Stimulated activated CD4-positive, alpha-beta T cell treated with anti-CD3 and anti-CD28 coated beads, Interleukin-1b, Interleukin-23, amount 100 ng/mL, for 24 hours (primary cell): Measurements from ENCODE around the gene TTC39B.

Experiments
- DNase-seq, 4 experiments: peaks; one replicate each; pipeline ENCODE4 v3.0.0-alpha.2; 2020; ENCODE audit warnings: low read depth in 4 of 4, low spot score in 1 of 4

Gene TTC39B

DNA sequence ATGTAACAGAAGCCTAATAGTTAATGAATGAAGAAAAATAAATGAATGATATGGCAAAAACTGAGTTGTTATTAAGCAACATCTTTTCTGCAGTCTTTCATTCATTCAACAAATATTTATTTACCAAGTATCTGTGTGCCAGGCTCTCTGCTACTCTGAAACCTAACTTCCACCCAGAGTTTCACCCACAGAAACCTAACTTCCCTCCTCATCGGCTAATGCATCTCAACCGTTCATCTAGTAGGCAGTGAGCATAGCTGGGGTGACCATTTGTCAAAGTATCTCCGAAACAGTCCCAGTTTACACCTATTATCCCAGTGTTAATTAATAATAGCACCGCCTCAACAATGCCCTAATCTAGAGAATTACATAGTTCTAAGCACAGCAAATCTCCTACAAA lies 1.5 kb downstream of the TTC39B start:
- no peak for DNase-seq

DNA sequence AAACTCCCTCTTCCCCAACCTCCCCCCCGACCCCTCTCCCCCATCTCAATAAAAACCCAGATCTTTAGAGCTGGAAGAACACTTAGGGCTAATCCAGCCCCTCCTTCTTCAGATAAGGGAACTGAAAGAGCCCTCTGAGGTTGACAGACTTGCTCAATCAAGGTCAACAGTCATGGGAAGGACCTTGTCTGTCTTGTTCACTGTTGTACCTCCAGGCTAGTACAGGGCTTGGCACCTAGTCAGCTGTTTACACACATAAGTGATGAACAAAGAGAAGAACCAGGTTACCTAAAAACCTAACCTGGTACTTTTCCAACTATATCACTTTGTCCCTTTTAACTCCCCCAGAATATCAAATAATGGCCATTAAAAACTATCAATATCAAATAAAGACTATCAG lies 2.4 kb downstream of the TTC39B start:
- DNase-seq, result no peak

DNA sequence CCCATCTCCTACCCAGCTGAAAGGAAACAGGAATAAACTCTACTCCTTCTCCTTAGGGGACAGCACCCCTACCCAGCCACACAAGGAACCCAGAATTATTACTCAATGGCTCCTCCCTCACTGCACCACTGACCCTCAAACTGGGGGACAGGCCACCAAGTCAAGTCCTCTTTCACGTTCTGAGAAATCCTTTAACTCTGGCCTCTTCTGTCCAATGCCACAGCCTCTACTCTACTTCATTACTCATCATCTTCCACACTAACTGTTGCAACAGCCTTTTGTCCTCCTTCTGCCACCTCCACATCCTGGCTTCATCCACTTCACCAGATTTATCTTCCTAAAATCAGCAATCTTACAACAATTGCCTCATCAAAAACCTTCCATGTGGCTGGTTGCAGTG lies 6.8 kb downstream of the TTC39B start:
- DNase-seq, result no peak

DNA sequence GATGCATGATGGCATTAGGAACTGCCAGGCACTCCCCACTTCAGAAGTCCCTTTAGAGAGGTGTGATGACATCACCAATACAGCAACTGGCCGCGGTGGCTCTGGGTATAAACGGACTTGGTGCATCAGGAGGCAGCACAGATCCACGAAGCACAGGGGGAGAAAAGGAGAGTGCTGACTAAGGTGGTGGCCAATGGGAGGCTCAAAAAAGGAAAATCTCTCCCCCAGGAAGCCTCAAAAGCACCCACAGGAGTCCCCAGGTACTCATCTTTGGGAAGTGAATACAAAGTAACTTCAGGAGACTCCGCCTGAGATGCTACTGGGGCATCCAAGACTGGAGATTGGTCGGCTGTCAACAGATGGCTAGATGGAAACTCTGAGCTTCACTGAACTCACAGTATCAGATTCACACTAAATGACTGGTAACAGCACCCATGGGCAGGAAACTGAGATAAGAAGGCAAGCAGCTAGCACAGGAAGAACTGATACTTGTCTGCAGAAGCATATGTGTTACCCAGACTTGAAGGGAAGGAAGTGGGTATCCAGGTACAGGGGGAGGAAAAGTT lies 7.6 kb downstream of the TTC39B start:
- DNase-seq, result peak in 1 of 4 experiments; percentile 43

DNA sequence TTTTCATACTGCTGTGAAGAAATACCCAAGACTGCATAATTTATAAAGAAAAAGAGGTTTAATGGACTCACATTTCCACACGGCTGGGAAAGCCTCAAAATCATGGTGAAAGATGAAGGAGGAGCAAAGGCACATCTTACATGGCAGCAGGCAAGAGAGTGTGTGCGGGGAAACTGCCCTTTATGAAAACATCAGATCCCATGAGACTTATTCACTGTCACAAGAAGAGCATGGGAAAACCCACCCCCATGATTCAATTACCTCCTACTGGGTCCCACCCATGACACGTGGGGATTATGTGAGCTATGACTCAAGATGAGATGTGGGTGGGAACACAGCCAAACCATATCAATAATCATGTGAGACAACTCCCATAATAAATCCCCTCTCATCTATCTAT lies 8.7 kb downstream of the TTC39B start:
- DNase-seq, result no peak

DNA sequence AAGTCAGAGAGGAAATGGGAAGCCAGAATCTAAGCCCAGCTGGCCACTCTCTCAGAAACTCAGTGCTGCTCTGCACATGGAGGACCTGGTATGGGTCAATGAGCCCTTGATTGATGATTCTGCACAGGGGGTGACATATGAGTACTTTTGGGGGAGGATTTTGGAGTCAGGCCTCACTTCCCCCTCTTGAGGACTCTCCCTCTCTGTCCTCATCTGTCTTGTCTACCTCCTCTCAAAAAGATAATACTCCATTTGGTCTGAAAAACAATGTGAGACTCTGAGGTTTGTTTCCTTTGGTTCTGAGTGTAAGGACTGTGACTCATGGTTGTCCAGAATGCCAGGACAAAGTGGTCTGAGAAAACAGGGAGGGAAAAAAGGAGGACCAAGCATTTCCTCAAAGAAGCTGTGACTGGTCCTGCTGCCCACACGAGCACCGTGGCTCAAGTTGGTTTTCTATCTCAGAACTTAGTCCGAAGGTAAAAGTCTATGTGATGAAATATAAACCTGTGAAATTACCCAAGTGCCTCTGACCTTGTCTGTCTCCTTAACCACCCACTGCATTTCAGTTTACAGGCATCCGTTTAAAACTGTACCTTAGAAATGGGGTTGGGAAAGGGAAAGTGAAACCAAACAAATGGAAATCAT lies 11.1 kb downstream of the TTC39B start:
- DNase-seq, result no peak

DNA sequence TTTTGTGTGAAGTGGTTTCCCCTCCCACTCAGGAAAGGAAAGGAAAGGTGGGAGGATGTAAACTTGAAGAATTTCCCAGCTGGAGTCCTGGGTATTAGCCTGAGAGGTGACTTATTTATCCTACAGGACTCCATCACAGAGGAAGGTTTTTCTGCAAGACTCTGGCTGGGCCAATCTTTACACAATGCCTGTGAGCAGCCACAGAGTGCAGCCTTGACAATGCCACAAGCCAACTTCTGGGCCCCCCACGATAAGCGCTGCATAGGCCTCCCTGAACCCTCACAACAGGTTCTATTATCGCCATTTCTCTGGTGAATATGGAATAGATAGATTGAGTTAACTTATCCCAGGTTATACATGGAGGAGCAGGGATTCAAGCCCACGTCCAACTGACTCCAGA lies 12.4 kb downstream of the TTC39B start:
- no peak for DNase-seq

DNA sequence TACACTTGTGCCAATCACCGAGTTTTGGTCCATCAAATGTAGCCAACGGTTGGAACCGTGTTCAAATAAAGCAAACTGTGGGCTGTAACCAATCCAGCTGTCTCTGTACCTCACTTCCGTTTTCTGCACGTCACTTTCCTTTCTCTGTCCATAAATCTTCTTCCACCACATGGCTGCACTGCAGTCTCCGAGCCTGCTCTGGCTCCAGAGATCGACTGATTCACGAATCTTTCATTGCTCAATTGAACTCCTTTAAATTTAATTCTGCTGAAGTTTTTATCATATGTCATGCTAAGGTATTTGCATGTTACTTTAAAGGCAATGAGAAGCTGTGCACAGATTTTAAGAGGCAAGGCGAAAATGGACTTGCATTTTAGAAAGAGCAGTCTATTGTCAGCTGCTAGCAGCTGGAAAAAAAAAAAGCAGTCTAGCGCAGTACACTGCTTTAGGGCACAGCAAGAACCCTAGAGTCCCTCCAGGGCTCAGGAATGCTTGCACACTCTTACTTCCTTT lies 13.2 kb downstream of the TTC39B start:
- DNase-seq, result no peak

DNA sequence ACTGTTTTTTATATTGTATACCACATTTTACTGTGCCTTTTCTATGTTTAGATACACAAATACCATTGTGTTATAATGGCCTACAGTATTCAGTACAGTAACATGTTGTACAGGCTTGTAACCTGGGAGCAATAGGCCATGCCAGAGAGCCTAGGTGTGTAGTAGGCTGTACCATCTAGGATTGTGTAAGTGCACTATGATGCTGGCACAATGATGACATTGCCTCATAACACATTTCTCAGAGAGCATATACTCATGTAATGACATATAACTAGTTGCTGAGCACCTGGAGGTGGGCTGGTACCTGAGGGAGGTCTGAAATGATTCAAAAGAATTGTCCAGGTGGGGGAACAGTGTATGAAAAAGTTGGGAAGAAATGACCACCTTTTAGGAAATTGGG lies 13.9 kb downstream of the TTC39B start:
- no peak for DNase-seq

DNA sequence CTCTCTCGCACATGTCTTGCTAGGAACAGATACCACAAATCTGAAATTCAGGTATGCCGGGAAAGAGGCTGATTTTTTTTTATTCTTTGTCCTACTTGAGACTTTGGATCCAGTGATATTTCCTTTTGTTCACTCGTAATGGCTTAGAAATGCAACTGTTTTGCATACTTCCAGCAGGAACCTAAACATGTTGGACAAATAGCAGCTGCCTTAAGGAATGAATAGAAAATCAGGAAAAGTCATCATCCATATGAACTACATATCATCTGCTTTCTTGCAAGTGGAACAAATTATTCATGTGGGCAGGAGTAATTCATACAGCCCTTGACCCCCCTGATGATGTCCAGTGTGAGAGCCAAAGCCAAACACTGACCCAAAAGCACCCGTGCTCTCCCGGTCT lies 17.4 kb downstream of the TTC39B start:
- no peak for DNase-seq

DNA sequence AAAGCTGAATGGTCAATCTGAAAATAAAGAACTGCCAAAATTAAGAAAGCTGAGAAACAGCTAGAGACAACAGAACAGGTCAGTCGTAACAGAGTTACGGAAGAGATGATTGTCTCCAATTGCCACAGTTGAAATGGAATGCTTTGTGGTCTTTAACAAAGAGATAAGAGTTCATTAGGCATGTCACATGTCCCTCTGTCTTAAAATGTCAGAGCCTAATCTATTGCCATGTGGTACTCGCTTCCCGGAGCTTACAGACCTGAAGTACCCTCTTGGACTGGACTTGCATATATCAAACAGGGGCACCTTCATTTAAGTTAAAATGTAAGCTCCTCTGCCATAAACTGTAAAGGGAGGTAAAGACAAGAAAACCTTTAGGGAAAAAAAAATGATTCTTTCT lies 19.7 kb downstream of the TTC39B start:
- DNase-seq, result no peak

DNA sequence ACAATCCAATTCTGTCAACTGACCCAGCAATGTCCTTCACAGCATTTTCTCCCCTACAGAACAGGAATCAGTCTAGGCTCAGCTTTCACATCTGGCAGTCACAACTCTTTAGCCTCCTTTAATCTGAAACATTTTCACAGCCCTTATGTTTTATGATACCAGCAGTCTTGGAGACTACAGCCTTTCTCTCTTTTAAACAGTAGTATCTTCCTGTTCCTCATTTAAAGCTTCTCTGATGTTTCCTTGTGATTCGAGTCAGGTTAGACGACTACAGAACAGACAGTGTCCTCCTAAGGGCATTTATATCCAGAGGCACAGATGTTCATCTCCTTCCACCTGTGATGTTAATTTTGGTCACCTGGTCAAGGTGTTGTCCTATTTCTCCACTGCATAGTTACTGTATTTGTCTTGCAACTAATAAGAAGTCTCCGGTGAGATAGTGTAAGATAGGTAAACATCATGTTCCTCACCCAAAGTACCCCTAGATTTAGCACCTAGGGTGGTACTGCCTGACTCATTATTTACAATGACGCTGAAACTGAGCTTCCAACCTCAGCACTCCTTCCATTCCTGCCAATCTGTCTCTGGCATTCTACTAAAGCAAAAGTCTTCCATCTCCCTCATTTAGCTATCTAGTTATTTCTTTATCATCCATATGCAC lies 20.7 kb downstream of the TTC39B start:
- DNase-seq, result no peak

DNA sequence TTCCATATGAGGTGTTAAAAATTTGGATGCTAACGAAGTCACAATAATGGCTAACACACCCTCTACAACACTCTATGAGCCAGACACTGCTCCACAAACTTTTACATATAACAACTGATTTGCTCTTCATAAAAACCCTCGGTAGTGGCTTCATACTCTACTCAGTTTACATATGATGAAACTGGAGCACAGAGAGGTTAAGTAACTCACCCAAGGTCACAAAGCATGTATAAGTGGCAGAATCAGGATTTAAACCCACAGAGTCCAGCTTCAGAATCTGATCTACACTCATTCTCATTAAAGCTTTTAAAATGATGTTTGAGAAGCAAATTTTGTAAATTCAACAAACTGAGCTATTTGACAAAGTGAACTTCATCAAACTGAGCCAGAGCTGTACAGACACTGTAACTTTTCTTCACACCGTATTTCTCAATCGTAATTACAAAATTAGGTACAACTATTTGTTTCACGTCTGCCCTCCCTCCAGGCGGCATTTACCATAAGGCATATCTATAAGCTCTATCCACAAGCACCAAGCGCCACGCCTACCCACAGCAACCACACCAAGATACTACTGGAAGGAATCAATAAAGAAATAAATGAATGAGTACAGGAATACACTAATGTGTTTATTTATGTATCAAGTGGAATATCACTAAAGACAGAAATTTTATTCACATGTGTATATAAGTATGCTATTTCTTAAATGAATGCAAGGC lies 24.3 kb downstream of the TTC39B start:
- no peak for DNase-seq

DNA sequence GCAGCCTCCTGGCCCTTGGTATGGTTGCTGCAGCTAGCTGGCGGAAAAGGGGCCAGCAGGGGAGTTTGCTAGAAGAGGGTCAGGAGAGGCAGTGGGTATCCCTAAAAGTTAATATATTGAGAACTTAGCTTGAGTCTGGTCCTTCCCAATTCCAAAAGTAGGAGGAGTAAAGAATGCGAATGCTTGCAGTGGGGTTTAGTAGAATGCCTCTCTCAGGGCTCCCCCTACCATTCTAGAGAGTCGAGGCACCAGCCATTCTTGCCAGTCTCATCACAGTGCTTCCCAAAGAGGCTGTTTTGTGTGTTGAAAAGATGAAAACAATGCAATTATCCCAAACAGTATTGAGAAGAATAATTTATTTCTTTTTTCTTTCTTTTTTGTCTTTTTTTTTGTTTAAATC lies 26.4 kb downstream of the TTC39B start:
- DNase-seq, result no peak

DNA sequence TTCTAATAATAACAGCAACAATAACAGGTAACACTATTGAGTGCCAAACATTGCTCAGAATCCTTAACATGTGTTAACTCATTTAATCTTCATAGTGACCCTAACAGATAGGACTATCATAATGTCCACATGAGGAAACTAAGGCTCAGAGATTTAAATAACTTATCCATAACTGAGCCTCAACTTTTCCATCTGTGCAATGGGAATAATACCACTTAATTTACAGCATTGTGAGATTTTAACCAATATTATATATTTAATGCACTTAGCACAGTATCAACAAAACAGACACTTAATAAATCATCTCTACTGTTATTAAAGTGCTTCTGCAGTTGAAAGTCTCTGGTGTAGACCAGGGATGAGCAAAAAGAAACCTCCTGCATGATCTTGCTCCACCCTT lies 28.2 kb downstream of the TTC39B start:
- DNase-seq, result no peak

DNA sequence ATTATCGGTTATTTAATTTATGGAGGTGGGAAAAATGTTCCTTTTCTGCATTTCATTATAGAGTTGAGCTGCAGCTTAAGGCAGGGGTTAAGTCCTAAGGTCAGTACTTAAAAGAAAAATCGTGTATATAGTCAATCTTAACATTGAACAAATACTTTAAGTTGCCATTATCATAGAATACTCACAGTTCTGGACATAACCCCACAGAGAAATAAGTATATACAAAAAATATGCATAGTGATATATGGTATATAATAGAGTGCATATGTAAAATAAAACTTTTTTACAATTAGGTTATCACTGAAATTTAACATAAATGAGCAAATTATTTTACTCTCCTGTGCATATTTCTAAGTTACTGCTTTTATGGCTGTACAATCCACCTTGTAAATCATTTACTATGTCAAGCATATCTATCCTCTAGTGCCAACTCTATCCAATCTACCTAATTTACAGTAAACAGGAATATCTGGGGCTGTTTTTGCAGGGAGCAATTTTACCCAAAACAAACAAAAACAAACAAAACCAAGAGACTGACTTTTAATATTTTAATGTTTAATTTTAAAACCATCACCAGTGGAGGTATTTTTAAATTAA lies 28.8 kb downstream of the TTC39B start:
- DNase-seq, result no peak

DNA sequence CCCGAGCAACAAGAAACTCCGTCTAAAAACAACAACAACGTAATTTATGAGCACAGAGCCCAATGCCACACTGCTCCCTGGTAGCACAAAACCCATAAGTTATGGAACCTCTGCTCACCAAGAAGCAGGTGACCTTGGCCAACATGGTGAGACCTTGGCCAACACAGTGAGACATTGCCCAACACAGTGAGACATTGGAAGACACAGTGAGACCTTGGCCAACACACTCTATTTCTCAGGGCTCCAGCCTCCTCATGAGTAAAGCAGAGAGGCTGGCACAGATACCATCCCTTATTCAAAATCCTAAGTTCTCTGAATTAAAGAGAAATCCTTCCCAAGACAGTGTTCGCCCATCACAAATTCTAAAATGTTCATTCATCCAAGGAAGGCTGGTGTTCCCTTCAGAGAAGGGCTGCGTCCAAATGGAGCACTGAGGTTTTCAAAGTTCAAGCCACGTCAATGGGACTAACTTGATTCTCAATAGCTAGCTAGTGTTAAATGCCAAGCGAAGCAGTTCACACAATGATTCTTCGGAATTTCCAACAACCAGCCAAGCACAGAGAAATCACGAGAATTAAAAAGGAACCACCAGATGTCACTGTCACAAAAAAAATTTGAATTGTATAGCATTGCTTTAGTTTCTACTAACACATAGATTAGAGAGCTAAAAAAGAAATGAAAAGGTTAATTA lies 29.5 kb downstream of the TTC39B start:
- no peak for DNase-seq

DNA sequence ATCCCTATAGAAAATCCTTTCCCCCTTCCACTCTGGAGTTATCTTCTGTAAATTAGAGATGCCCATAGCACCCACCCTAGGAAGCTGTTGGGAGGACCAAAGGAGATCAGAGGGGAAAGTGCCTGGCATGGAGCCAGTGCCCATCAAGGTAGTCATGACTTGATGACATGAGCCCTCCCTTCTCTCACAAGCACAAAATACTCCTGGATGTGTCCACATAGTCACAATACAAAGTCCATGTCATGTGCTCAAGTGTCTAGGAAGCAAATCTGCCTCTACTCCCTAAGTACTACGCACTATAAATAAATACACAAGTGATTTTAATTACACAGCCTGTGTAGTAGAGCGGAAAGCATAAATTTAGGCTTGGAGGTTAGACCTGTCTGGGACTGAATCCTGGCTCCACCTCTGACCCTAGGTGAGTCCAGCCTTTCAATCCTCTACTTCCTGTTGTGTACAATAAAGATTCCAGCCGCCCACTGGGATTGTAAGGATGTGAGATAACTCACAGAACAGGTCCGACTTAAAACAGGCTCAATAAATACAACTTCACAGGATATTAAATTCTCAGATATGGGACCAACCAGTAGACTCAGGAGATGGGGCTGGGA lies 30.6 kb downstream of the TTC39B start:
- no peak for DNase-seq

DNA sequence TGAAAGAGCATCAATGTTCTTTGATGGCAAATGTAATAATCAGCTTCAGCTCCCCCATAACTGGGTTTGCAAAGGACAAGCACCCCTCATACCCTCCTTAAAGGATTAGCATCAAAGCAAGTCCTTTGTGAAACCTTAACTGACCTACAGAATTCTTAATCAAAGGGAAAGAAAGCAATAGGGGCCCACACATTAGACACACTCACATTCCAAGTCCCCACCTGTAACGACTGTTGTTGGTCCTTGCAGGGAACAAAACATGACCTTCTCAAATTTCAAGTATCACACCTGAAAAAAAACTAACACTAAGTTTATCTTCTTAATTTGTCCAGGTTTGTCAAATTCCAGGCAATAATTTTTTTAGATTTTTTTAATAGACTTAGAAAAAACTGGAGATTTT lies 32.6 kb downstream of the TTC39B start:
- DNase-seq, result no peak

DNA sequence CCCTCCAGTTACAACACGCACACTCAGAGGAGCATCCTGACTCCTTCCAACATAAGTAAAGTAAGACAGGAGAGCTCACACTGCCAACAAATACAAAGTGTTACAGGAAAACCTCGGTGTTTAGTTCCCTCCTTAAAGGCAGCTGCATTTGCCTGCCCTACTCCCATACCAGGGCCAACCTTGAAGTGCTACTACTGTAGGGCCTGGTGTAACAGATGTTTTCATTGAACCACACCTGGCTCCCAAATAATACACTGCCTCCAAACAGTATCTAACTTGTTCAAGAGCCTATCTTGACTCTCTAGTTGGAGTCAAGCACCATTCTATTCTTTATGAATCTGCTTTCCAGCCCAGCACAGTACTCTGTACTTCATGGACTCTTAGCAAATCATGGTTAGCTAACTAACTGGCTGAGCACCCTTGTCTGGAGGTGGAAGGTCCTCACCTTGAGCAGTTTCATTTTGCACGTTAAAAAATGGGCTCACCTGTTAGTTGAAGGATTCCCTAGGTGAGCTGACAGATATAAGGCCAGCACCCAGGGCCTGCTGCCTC lies 34.6 kb downstream of the TTC39B start:
- no peak for DNase-seq
